Mesenchymal stem cell (in vitro differentiated cells and primary cell): ENCODE measurements around the gene RCHY1.
"Not testable (repeated sequence)": the region's sequence is repeated elsewhere in the genome, so short reads cannot be mapped to it uniquely, and the experiment has no call there.

Experiments
- DNase-seq: peaks from one replicate; pipeline ENCODE4 v3.0.0-alpha.2; 2013
- H2AFZ ChIP-seq: one replicate; pipeline ENCODE4 v1.6.1; 2013; ENCODE audit warnings: low read depth, mild to moderate bottlenecking, control low read depth, inconsistent platforms, low read length, moderate library complexity
- H2AK5ac ChIP-seq: 2 replicates; pipeline ENCODE4 v1.6.1; 2013; ENCODE audit warnings: low read length, moderate library complexity, mild to moderate bottlenecking, inconsistent platforms; ENCODE audit not compliant: severe bottlenecking
- H2BK120ac ChIP-seq: one replicate; pipeline ENCODE4 v1.6.1; 2013; ENCODE audit warnings: low read depth, mild to moderate bottlenecking, inconsistent platforms, low read length, moderate library complexity
- H2BK12ac ChIP-seq, 2 experiments: one replicate each; pipeline ENCODE4 v1.6.1; 2013; ENCODE audit warnings: inconsistent platforms in 2 of 2, low read length in 2 of 2, mild to moderate bottlenecking in 2 of 2, moderate library complexity in 2 of 2, control low read depth in 1 of 2
- H2BK15ac ChIP-seq: one replicate; pipeline ENCODE4 v1.6.1; 2013; ENCODE audit warnings: mild to moderate bottlenecking, low read depth, inconsistent platforms; ENCODE audit not compliant: poor library complexity, severe bottlenecking
- H2BK5ac ChIP-seq: 2 replicates; pipeline ENCODE4 v1.6.1; 2013; ENCODE audit warnings: low read depth, mild to moderate bottlenecking, low read length, control low read depth, inconsistent platforms; ENCODE audit not compliant: poor library complexity, severe bottlenecking
- H3K14ac ChIP-seq, 2 experiments: one replicate each; pipeline ENCODE4 v1.6.1; 2013; ENCODE audit warnings: inconsistent platforms in 2 of 2, low read length in 2 of 2, control low read depth in 1 of 2, mild to moderate bottlenecking in 1 of 2, moderate library complexity in 1 of 2
- H3K18ac ChIP-seq, 2 experiments: one replicate each; pipeline ENCODE4 v1.6.1; 2013; ENCODE audit warnings: inconsistent platforms in 2 of 2, low read length in 2 of 2, control low read depth in 1 of 2, low read depth in 1 of 2, mild to moderate bottlenecking in 1 of 2
- H3K23ac ChIP-seq, 2 experiments: one replicate each; pipeline ENCODE4 v1.6.1; 2013; ENCODE audit warnings: inconsistent platforms in 2 of 2, low read length in 2 of 2, mild to moderate bottlenecking in 2 of 2, moderate library complexity in 2 of 2, control low read depth in 1 of 2
- H3K27ac ChIP-seq: 2 replicates; pipeline ENCODE4 v1.5.1; 2013; ENCODE audit warnings: mild to moderate bottlenecking, moderate library complexity, low read length, control low read depth, inconsistent platforms; ENCODE audit not compliant: poor library complexity, severe bottlenecking
- H3K27me3 ChIP-seq, 2 experiments: 2 replicates each; pipeline versions ENCODE4 v1.6.1 to v1.7.0; 2013; ENCODE audit warnings: low read length in 2 of 2, mild to moderate bottlenecking in 2 of 2, moderate library complexity in 2 of 2, control low read depth in 1 of 2, inconsistent platforms in 1 of 2; ENCODE audit not compliant: control insufficient read depth in 1 of 2, insufficient read depth in 1 of 2
- H3K36me3 ChIP-seq, 2 experiments: 2 replicates each; pipeline versions ENCODE4 v1.6.1 to v1.7.0; 2013; ENCODE audit warnings: low read length in 2 of 2, control low read depth in 1 of 2, inconsistent platforms in 1 of 2, low read depth in 1 of 2, mild to moderate bottlenecking in 1 of 2; ENCODE audit not compliant: insufficient read depth in 2 of 2, control insufficient read depth in 1 of 2
- H3K4ac ChIP-seq, 2 experiments: one replicate each; pipeline ENCODE4 v1.6.1; 2013; ENCODE audit warnings: inconsistent platforms in 2 of 2, low read length in 2 of 2, mild to moderate bottlenecking in 2 of 2, moderate library complexity in 2 of 2, control low read depth in 1 of 2, low read depth in 1 of 2
- H3K4me1 ChIP-seq: 2 replicates; pipeline ENCODE4 v1.6.1; 2013; ENCODE audit warnings: low read depth, low read length, control low read depth; ENCODE audit not compliant: control insufficient read depth, insufficient read depth
- H3K4me2 ChIP-seq: 2 replicates; pipeline ENCODE4 v1.6.1; 2013; ENCODE audit warnings: low read length, mild to moderate bottlenecking, inconsistent platforms; ENCODE audit not compliant: poor library complexity, severe bottlenecking
- H3K4me3 ChIP-seq, 2 experiments: 2 replicates each; pipeline versions ENCODE4 v1.5.1 to v1.7.0; 2013; ENCODE audit warnings: low read length in 2 of 2, mild to moderate bottlenecking in 2 of 2, control low read depth in 1 of 2, low read depth in 1 of 2; ENCODE audit not compliant: insufficient read depth in 1 of 2
- H3K79me1 ChIP-seq: replicated peaks from 2 replicates; pipeline ENCODE4 v1.6.1; 2013; ENCODE audit warnings: mild to moderate bottlenecking, control low read depth, low read length, inconsistent platforms; ENCODE audit not compliant: poor library complexity, severe bottlenecking
- H3K9ac ChIP-seq: 2 replicates; pipeline ENCODE4 v1.7.0; 2013; ENCODE audit warnings: mild to moderate bottlenecking, low read length, moderate library complexity
- H3K9me3 ChIP-seq: 2 replicates; pipeline ENCODE4 v1.7.0; 2013; ENCODE audit warnings: mild to moderate bottlenecking, low read length; ENCODE audit not compliant: control insufficient read depth
- H4K8ac ChIP-seq: one replicate; pipeline ENCODE4 v1.6.1; 2013; ENCODE audit warnings: inconsistent platforms, mild to moderate bottlenecking, low read length, moderate library complexity
- H4K91ac ChIP-seq: one replicate; pipeline ENCODE4 v1.6.1; 2013; ENCODE audit warnings: mild to moderate bottlenecking, low read length, inconsistent platforms
- WGBS: methylation state at CpG from one replicate; pipeline ENCODE4 v1.1.7; 2013; ENCODE audit warnings: mixed read lengths; 5-methylcytosine and 5-hydroxymethylcytosine counted together

RCHY1 gene

DNA sequence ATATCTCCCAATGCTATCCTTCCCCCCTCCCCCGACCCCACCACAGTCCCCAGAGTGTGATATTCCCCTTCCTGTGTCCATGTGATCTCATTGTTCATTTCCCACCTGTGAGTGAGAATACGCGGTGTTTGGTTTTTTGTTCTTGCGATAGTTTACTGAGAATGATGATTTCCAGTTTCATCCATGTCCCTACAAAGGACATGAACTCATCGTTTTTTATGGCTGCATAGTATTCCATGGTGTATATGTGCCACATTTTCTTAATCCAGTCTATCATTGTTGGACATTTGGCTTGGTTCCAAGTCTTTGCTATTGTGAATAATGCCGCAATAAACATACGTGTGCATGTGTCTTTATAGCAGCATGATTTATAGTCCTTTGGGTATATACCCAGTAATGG, 5.2 kb upstream of the RCHY1 start:
- H2AFZ ChIP-seq, H3K9ac ChIP-seq, H3K4me1 ChIP-seq, H3K9me3 ChIP-seq, H3K27me3 ChIP-seq, H3K14ac ChIP-seq, H2BK5ac ChIP-seq, H2BK15ac ChIP-seq, H3K4me3 ChIP-seq, DNase-seq, H3K4ac ChIP-seq, H3K27ac ChIP-seq, H3K23ac ChIP-seq, H2AK5ac ChIP-seq, H4K8ac ChIP-seq, H2BK120ac ChIP-seq, H2BK12ac ChIP-seq, H3K18ac ChIP-seq, H3K4me2 ChIP-seq, H4K91ac ChIP-seq: not testable (repeated sequence)
- Histone ChIP-seq H3K36me3 (peaks cover 2 to 63% of the 10 kb centered on the region in 2 experiments), H3K79me1 (peaks cover 11% of the 10 kb centered on the region)
- WGBS = 83% methylated on average over 1 of the region's 7 CpGs

DNA sequence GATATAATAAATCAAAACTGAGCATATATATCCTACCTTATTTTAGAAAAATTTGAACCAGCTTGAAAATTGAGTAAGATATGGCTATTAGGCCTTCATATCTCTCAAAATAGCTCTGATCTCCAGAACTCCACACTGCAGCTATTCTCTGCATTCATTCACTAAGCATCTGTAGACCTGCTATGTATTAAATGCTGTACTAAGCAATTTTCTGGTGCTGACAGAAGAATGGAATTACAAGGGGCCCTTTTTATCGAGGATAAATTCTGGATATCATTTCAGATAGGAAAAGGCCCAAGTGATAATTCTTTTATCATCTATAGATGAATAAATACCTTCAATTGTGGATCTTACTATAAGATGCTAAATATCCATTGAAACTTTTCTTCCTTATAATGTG, 1.9 kb upstream of the RCHY1 start:
- no peak overlapping the region for H2BK12ac ChIP-seq
- H3K18ac ChIP-seq = no peak overlapping the region
- no peak overlapping the region for H2BK15ac ChIP-seq
- H2AFZ ChIP-seq = no peak overlapping the region
- no peak overlapping the region for H3K4ac ChIP-seq
- H3K27ac ChIP-seq = no peak overlapping the region
- H2BK5ac ChIP-seq = no peak overlapping the region
- no peaks in the 10 kb centered on the region for H3K27me3 ChIP-seq
- H3K9me3 ChIP-seq = no peaks in the 10 kb centered on the region
- peaks cover 2% of the 10 kb centered on the region for H3K4me1 ChIP-seq
- no peak overlapping the region for H3K9ac ChIP-seq
- no peak for DNase-seq
- H3K4me3 ChIP-seq = no peak overlapping the region
- no peak overlapping the region for H4K8ac ChIP-seq
- H3K79me1 ChIP-seq = peaks cover 8% of the 10 kb centered on the region
- peaks cover 0 to 40% of the 10 kb centered on the region in 2 experiments for H3K36me3 ChIP-seq
- no peak overlapping the region for H2AK5ac ChIP-seq
- WGBS = no CpG with 5 or more reads among the region's 1 CpG
- no peak overlapping the region for H3K4me2 ChIP-seq
- no peak overlapping the region for H3K23ac ChIP-seq
- H3K14ac ChIP-seq = no peak overlapping the region
- no peak overlapping the region for H2BK120ac ChIP-seq
- H4K91ac ChIP-seq = no peak overlapping the region

DNA sequence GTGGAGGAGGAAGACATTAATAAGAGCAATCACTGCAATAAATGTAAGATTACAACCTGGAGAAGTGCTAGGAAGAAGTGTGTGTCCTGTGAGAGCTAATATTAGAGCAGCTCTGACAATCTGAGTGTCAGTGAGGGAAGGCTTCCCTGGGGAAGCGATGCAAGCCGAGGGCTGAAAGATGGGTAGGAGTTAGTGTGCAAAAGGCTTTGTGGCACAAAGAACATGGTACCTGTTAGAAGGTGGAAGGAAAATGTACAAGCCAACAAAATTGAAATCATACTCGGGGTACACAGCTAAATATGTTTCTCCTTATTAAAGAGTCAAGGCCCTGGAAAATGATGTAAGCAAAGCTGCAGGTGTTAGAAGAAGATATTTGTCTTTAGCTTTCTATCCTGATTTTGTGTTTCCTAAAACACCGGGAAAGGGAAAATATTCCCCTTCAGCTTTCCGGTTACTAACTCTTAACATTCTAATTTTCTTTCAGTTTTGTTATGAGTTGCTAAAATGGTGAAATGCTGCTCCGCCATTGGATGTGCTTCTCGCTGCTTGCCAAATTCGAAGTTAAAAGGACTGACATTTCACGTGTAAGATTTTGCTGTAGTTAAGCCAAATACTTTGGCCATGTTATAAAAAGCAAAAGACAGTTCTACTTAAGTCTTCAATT, 878 bp upstream of the RCHY1 start:
- H3K23ac ChIP-seq = no peak overlapping the region
- H3K4me3 ChIP-seq = peak overlapping the region; percentile 44 to 98
- H2BK120ac ChIP-seq = no peak overlapping the region
- peak overlapping the region; percentile 99 for H3K27ac ChIP-seq
- WGBS = 81% methylated on average over 6 of the region's 9 CpGs
- H3K4me2 ChIP-seq = peak overlapping the region; percentile 76
- no peak overlapping the region for H4K91ac ChIP-seq
- peak overlapping the region in 1 of 2 experiments; percentile 60 for H3K4ac ChIP-seq
- H2BK12ac ChIP-seq = no peak overlapping the region
- peak overlapping the region; percentile 57 for H2AK5ac ChIP-seq
- H2AFZ ChIP-seq = no peak overlapping the region
- no peaks in the 10 kb centered on the region for H3K27me3 ChIP-seq
- peak overlapping the region; percentile 51 for H4K8ac ChIP-seq
- H2BK5ac ChIP-seq = no peak overlapping the region
- no peak overlapping the region for H2BK15ac ChIP-seq
- H3K18ac ChIP-seq = peak overlapping the region in 1 of 2 experiments; percentile 96
- DNase-seq = no peak
- no peak overlapping the region for H3K14ac ChIP-seq
- H3K4me1 ChIP-seq = peaks cover 2% of the 10 kb centered on the region
- H3K36me3 ChIP-seq = peaks cover 0 to 32% of the 10 kb centered on the region in 2 experiments
- H3K9me3 ChIP-seq = no peaks in the 10 kb centered on the region
- peak overlapping the region; percentile 99 for H3K9ac ChIP-seq
- peaks cover 8% of the 10 kb centered on the region for H3K79me1 ChIP-seq

DNA sequence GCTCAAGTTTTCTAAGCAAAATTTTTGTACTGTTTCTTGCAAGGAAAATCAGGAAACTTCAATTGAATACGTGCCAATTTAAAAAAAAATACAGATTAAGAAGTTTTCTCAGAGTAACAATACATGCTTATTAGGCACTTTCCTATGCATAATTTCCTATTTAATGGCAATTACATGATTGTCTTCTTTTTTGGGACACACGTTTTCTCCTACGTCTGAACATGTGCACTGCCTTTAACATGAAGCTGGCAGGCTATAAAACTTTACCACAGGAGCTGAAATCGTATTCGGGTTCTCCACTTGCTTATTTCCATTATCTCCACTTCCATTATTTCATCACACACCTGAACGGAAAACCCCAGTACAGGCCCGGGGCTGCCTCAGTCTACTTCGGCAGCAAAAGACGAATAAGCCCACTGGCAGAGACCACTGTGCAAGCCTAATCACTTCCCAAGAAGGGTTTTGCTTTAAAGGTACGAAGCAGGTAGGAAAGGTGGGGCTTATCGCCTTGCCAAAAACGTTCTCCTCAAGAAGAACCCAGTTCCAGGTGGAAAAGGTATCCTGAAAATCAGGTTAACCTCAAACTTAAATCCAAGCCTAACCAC, 575 bp downstream of the RCHY1 start:
- Histone ChIP-seq H2AFZ (peak overlapping the region; percentile 93), H4K8ac (peak overlapping the region; percentile 97), H2BK120ac (peak overlapping the region; percentile 9), H3K23ac (peak overlapping the region in 1 of 2 experiments; percentile 83), H4K91ac (peak overlapping the region; percentile 9), H3K79me1 (peaks cover 6% of the 10 kb centered on the region), H3K18ac (peak overlapping the region; percentile 40 to 95), H3K4ac (peak overlapping the region; percentile 84 to 97), H3K4me2 (peak overlapping the region; percentile 69), H3K9me3 (no peaks in the 10 kb centered on the region), H3K4me1 (peaks cover 2% of the 10 kb centered on the region), H2BK5ac (no peak overlapping the region), H3K27ac (peak overlapping the region; percentile 90), H3K36me3 (peaks cover 0 to 28% of the 10 kb centered on the region in 2 experiments), H3K27me3 (no peaks in the 10 kb centered on the region), H3K4me3 (peak overlapping the region; percentile 97 to 98), H3K9ac (peak overlapping the region; percentile 99), H2BK15ac (no peak overlapping the region), H2BK12ac (peak overlapping the region; percentile 29 to 49), H2AK5ac (peak overlapping the region; percentile 12), H3K14ac (peak overlapping the region in 1 of 2 experiments; percentile 61)
- DNase-seq = peak; percentile 40
- 4% methylated on average over 11 of the region's 12 CpGs for WGBS
